Uterus (tissue), 4 donors: ENCODE measurements around the gene CELF4. TPM values are rescaled to one million over a fixed set of nuclear protein-coding genes. Genes with fewer than 3 reads are reported as not detected.

ENCODE experiments used
- DNase-seq, 2 donors: peaks; one replicate each; pipeline ENCODE4 v3.0.0-alpha.2; 2019 to 2020
- H3K27ac ChIP-seq, 2 donors: fragments of 200-600 bp; sonication (generic); 1 replicate in 1 of 2; 2 replicates in 1 of 2; pipeline ENCODE4 v1.5.1; 2016 to 2018
- H3K27me3 ChIP-seq, 2 donors: fragments of 200-600 bp; sonication (generic); one replicate each; pipeline ENCODE4 v1.5.1; 2018 to 2019; ENCODE audit warnings: control low read depth in 1 of 2
- H3K36me3 ChIP-seq, 2 donors: fragments of 200-600 bp; sonication (generic); one replicate each; pipeline ENCODE4 v1.5.1; 2019; ENCODE audit warnings: control low read depth in 1 of 2
- H3K4me1 ChIP-seq, 2 donors: fragments of 200-600 bp; sonication (generic); one replicate each; pipeline ENCODE4 v1.5.1; 2018 to 2019; ENCODE audit warnings: control low read depth in 1 of 2
- H3K4me3 ChIP-seq, 2 donors: fragments of 200-600 bp; sonication (generic); 1 replicate in 1 of 2; 2 replicates in 1 of 2; pipeline ENCODE4 v1.5.1; 2018 to 2019; ENCODE audit warnings: mild to moderate bottlenecking in 1 of 2
- H3K9me3 ChIP-seq, 2 donors: fragments of 200-600 bp; sonication (generic); one replicate each; pipeline ENCODE4 v1.5.1; 2019; ENCODE audit warnings: control low read depth in 1 of 2
- POLR2A ChIP-seq, 2 donors: fragments of 450-650 bp; IDR thresholded peaks; one replicate each; pipeline ENCODE4 v1.6.1; 2016; ENCODE audit warnings: antibody characterized with exemption in 2 of 2, mild to moderate bottlenecking in 1 of 2, moderate library complexity in 1 of 2
- intact Hi-C: fragments of 100-400 bp; cut with DNase I; formaldehyde crosslinking; loops from one replicate; pipeline ENCODE4 v1.15.1; 2023; ENCODE audit warnings: low total_unique reads
- total RNA-seq, 4 donors: library from RNA; depleted of rRNA in 3 of 4; stranded (reverse); fragments of >200 nt in 3 of 4; gene quantifications; one replicate each; pipeline versions ENCODE4 v1.1.0 to v1.2.4, GENCODE V29; 2014 to 2023
- TF ChIP-seq, protein P1 (sequence below), 4 experiments: fragments of 200-600 bp in 2 of 4; fragments of 450-650 bp in 2 of 4; sonication (generic) in 2 of 4; IDR thresholded peaks; one replicate each; pipeline ENCODE4 v1.5.1; 2016 to 2019; ENCODE audit warnings: antibody characterized with exemption in 4 of 4, mild to moderate bottlenecking in 2 of 4, moderate library complexity in 1 of 4
- donor health status: DM: yes; HTN: yes; CAD: no.

Gene CELF4
- total RNA-seq, 4 donors from 2014 or later, result 0.18 to 1.7 TPM; not detected in 2

DNA sequence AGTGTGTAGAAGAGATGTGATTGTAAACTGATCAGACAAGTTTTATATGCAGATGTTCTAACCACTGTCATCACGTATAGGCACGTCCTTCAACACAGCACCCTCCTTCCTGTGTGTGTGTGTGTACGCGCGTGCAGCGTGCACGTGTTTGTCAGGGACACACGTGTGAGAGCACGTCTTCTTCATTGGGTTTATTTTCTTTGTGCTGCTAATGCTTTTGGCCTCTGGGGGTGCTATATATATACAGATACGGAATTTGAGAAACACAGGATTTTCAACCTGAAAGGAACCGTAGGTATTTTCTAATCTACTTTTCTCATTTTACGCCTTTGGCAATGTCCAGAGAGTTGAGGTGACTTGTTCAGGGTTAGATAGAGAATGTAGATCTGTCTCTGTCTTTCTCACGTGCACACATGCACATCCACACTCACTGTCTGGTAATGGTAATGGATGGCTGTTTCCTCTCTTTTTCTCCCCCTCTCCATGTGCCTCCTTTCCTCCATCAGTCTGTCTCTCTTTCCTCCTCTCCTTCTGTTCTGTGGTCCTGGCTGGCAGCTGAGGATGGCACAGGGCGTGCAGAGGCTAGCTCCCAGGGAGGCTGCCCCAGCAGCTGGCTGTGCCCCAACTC, 13.4 kb upstream of the CELF4 start:
- Histone ChIP-seq H3K36me3 (no peaks in the 10 kb centered on the region), H3K9me3 (no peaks in the 10 kb centered on the region), H3K4me1 (no peaks in the 10 kb centered on the region), H3K27me3 (no peaks in the 10 kb centered on the region), H3K27ac (no peak overlapping the region), H3K4me3 (no peak overlapping the region)
- intact Hi-C loops, result no loop called here
- TF ChIP-seq POLR2A (IDR thresholded peaks at IDR 0.05), result no peak
- TF ChIP-seq, protein P1, sequence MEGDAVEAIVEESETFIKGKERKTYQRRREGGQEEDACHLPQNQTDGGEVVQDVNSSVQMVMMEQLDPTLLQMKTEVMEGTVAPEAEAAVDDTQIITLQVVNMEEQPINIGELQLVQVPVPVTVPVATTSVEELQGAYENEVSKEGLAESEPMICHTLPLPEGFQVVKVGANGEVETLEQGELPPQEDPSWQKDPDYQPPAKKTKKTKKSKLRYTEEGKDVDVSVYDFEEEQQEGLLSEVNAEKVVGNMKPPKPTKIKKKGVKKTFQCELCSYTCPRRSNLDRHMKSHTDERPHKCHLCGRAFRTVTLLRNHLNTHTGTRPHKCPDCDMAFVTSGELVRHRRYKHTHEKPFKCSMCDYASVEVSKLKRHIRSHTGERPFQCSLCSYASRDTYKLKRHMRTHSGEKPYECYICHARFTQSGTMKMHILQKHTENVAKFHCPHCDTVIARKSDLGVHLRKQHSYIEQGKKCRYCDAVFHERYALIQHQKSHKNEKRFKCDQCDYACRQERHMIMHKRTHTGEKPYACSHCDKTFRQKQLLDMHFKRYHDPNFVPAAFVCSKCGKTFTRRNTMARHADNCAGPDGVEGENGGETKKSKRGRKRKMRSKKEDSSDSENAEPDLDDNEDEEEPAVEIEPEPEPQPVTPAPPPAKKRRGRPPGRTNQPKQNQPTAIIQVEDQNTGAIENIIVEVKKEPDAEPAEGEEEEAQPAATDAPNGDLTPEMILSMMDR (IDR thresholded peaks at IDR 0.05), result no peak
- no peak for DNase-seq

DNA sequence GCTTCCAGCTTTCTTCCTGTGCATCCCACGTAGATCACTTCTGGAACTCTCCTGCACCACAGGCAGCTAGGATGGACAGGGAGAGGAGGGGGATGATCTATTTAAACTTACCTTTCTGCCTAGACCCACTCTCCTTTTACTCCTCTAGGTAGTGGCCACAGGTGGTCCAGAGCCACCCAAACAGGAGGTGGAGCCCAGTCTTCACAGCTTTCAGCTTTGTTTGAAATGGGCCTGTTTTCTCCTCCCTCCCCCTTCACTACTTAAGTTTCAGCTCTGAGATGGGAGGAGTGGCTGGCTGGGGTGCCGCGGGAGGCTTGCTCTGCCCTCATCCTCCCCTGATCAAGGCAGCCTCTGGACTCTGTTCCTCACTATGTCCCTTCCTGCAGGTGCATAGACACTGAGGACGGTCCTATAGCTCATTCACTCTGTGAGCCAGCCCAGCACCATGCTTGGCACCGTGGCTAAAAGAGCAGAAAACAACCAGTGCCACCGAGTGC, 12.6 kb upstream of the CELF4 start:
- TF ChIP-seq, protein P1 (IDR thresholded peaks at IDR 0.05), result no peak
- TF ChIP-seq POLR2A (IDR thresholded peaks at IDR 0.05), result no peak
- no peak for DNase-seq

DNA sequence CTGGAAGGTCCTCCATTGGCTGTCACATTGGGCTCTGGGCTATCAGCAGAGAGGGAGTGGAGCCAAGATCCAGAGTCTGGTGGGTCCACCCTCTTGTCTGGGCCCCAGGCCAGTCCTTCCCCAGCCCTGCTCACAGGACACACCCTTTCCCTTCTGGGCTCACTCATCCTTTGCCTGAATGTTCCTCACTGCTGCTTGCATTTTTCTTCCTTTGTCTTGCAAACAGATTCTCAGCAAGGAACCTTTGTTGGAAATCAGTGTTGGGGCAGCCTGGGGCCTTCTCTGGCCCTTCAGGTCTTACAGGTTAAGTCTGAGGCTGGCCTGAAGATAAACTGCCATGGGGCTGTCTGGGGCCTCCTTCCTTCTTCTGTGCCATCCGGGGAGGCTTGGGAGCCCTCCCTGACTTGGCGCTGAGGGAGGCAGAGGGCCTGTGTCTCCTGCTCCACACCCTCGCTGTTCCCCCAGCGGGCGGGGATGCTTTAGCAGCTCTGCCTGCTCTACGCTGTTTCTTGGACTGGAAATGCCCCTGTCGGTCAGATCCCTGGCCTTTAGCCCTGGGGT, 11.5 kb upstream of the CELF4 start:
- no peak overlapping the region for H3K4me3 ChIP-seq
- H3K9me3 ChIP-seq, result no peaks in the 10 kb centered on the region
- H3K27ac ChIP-seq, result no peak overlapping the region
- TF ChIP-seq, protein P1 (IDR thresholded peaks at IDR 0.05), result no peak
- no peak for TF ChIP-seq POLR2A (IDR thresholded peaks at IDR 0.05)
- no peak for DNase-seq
- H3K27me3 ChIP-seq, result no peaks in the 10 kb centered on the region
- intact Hi-C loops, result no loop called here
- H3K4me1 ChIP-seq, result no peaks in the 10 kb centered on the region
- H3K36me3 ChIP-seq, result no peaks in the 10 kb centered on the region

More for the DNA sequence above, 12.6 kb upstream of the CELF4 start:
- intact Hi-C loops, result no loop called here
- Histone ChIP-seq H3K27me3 (no peaks in the 10 kb centered on the region), H3K27ac (no peak overlapping the region), H3K4me3 (no peak overlapping the region), H3K36me3 (no peaks in the 10 kb centered on the region), H3K4me1 (no peaks in the 10 kb centered on the region), H3K9me3 (no peaks in the 10 kb centered on the region)

DNA sequence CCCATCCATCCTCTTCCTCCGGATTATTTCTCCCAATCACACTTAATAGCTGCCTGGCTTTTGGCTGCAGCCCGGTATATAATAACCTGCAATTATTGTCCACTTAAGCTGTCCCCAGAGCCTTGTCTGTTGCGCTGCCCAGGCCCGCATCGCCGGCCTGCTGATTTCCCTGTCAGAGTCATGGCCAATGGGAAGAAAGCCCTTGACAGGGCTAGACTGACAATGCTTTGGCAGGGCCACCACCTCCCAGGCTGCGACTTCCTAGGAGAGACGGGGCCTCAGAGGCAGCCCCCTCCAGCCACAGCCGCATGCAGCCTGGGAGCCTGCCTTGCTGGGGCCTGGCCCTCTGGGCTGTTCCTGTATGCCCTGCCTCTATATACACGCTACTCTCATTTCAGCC, 10.0 kb upstream of the CELF4 start:
- Histone ChIP-seq H3K4me3 (no peak overlapping the region), H3K9me3 (no peaks in the 10 kb centered on the region), H3K27me3 (no peaks in the 10 kb centered on the region), H3K36me3 (no peaks in the 10 kb centered on the region), H3K4me1 (no peaks in the 10 kb centered on the region), H3K27ac (no peak overlapping the region)
- no peak for DNase-seq
- TF ChIP-seq, protein P1 (IDR thresholded peaks at IDR 0.05), result no peak
- TF ChIP-seq POLR2A (IDR thresholded peaks at IDR 0.05), result no peak
- intact Hi-C loops, result no loop called here

DNA sequence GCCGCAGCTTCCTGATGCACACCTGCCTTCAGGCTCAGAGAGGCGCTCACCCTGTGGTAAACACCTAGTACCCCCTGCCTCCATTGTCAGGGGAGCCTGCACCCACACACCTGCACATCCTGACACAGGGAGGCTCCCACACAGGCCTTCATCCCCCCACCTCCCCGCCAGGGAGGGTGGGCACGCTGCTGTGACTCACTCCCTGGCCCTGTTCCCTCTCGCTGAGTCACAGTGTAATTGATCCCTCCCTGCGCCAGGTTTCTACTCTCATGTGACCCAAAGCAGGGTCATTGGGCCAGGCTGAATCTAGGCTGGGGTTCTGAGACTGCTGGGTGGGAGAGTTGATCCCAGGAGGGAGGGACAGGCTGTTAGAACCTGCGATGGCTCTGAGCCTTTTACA, 8.5 kb upstream of the CELF4 start:
- Histone ChIP-seq H3K27ac (no peak overlapping the region), H3K4me1 (no peaks in the 10 kb centered on the region), H3K36me3 (no peaks in the 10 kb centered on the region), H3K9me3 (no peaks in the 10 kb centered on the region), H3K27me3 (no peaks in the 10 kb centered on the region), H3K4me3 (no peak overlapping the region)
- no peak for DNase-seq
- TF ChIP-seq POLR2A (IDR thresholded peaks at IDR 0.05), result no peak
- TF ChIP-seq, protein P1 (IDR thresholded peaks at IDR 0.05), result no peak
- intact Hi-C loops, result no loop called here
